Activated naive CD8-positive, alpha-beta T cell treated with anti-CD3 and anti-CD28 coated beads, Interleukin-2, amount 50 U/mL, for 24 hours (primary cell): ENCODE data around the gene CD151.

Experiments used
- ATAC-seq: fragments of 150-1000 bp; cut with Tn5 transposase; one replicate; pipeline ENCODE4 v1.10.0; 2021
- DNase-seq: peaks from one replicate; pipeline ENCODE4 v3.0.0; 2021
- H3K27ac Mint-ChIP-seq: one replicate; pipeline ENCODE4 v1.8.0; 2021; ENCODE audit warnings: mild to moderate bottlenecking, mixed read lengths
- H3K27me3 Mint-ChIP-seq: one replicate; pipeline ENCODE4 v1.8.0; 2021; ENCODE audit warnings: mixed read lengths
- H3K36me3 Mint-ChIP-seq: one replicate; pipeline ENCODE4 v1.8.0; 2021; ENCODE audit warnings: low read depth, mixed read lengths
- H3K4me1 Mint-ChIP-seq: one replicate; pipeline ENCODE4 v1.8.0; 2021; ENCODE audit warnings: mixed read lengths
- H3K4me3 Mint-ChIP-seq: one replicate; pipeline ENCODE4 v1.8.0; 2021; ENCODE audit warnings: mild to moderate bottlenecking, moderate library complexity, mixed read lengths
- H3K9me3 Mint-ChIP-seq: one replicate; pipeline ENCODE4 v1.8.0; 2021; ENCODE audit warnings: mixed read lengths

Gene CD151

DNA sequence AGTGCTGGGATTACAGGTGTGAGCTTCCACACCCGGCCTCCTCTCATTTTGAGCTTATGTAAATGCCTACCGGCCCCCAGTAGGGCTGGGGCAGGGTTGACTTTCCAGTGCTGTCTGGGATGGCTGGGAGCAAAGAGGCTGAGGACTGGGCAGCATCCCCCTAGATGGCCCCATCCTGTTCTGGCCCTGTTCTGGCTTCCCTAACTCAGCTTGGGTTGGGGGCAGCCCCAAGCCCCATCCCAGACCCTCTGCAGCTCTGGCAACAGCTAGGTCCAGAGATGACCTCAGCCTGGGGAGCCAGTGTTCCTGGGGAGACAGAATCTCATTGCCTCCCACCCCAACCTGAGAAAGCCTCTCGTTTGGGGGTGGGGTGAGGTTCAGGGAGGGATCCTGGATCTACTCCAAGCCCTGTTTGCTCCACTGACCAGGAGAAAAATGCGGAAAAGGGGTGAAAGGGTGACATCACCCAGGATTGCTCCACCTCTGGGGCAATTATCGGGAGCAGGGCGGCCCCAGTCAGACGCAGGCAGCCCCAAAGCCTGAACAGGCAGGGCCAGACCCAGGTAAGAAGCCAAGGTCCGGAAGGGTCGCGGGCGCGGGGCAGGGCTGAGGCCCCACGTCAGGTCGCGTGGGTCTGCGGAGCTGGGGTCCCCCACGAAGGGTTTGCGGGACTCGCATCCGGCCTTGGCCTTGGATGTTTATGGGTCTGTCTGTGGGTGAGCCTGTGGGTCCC lies 14.2 kb upstream of the CD151 start, which contains the start of gene PNPLA2:
TSS of gene PNPLA2 (plus strand) at position 519 of the 733 bp plus-strand sequence. CDS start 805 bp downstream, outside the sequence.
- Mint-ChIP-seq H3K4me3 (peak within 1 kb of the TSS; percentile 77), H3K27me3 (no peaks in the 10 kb centered on the region), H3K36me3 (peaks cover 4% of the 10 kb centered on the region), H3K9me3 (no peaks in the 10 kb centered on the region), H3K4me1 (peaks cover 12% of the 10 kb centered on the region), H3K27ac (no peak within 1 kb of the TSS)
- no peak for DNase-seq
- ATAC-seq: no peak

DNA sequence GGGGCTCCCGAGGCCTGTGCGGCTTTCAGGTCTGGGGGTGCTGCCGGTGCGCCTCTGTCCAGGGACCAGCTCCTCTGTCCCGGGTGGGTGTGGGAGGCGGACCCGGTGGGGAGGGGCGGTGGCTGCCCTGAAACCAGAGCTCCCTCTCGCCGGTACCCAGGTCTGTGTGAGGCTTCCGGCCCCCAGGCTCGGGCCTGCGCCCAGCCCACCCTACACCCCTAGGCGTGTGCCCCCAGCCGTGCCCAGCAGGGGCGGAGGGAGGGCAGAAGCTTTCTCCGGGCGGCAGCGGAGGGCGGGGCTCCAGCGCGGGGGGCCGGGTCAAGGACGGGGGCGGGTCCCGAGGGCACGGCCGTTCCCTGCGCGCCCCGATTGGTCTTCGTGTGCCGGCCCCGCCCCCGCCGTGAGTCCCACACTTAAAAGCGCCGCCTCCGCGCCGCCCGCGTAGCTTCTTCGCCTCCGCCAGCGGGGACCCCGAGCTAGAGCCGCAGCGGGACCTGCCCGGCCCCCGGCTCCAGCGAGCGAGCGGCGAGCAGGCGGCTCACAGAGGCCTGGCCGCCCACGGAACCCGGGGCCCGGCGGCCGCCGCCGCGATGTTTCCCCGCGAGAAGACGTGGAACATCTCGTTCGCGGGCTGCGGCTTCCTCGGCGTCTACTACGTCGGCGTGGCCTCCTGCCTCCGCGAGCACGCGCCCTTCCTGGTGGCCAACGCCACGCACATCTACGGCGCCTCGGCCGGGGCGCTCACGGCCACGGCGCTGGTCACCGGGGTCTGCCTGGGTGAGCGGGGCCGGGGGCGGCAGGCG lies 13.4 kb upstream of the CD151 start:
- ATAC-seq (peak; percentile 74), DNase-seq (peak; percentile 93)
- Mint-ChIP-seq H3K4me3 (peak overlapping the region; percentile 77), H3K27ac (no peak overlapping the region), H3K36me3 (no peaks in the 10 kb centered on the region), H3K4me1 (peaks cover 12% of the 10 kb centered on the region), H3K27me3 (no peaks in the 10 kb centered on the region), H3K9me3 (no peaks in the 10 kb centered on the region)

DNA sequence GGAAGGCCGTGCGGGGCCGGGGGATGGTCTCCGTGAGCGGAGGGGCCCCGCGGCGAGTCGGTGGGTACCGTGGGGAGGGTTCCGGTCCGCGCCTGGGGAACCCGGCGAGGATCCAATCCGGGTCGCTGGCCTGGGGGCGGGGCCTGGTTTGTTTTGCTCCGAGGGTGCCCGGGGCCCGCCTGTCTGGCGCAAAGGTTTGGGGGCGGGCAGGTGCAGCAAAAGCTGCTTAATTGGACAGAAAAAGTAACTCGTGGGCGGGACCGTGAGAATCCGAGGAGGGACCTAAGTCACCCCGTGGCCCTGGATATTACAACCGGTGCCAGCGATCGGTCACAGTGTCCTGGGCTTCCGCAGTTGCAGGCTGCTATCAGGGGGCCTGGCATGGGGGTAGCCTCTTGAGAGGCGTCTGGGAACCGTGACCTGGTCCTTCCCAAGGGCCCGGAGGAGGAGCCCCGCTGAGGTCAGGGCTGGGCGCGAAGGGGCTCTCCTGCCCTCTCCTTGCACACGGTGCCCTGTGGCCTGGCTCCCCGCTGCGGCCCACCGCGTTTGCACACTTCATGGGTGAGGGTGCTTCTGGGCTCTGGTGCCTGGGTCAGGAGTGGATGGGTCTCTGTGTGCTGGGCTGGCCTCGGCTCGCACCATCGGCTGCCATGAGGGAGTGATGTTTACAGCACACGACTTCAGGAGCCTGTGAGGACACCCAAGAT lies 12.7 kb upstream of the CD151 start:
- peak; percentile 71 for ATAC-seq
- Mint-ChIP-seq H3K36me3 (no peaks in the 10 kb centered on the region), H3K9me3 (no peaks in the 10 kb centered on the region), H3K4me3 (peak overlapping the region; percentile 77), H3K27me3 (no peaks in the 10 kb centered on the region), H3K4me1 (peaks cover 12% of the 10 kb centered on the region), H3K27ac (no peak overlapping the region)
- peak; percentile 93 for DNase-seq

GRCh38 chr11:820655-821511 lies 11.9 kb upstream of the CD151 start:
- Mint-ChIP-seq H3K36me3 (no peaks in the 10 kb centered on the region), H3K9me3 (no peaks in the 10 kb centered on the region), H3K4me3 (peak overlapping the region; percentile 77), H3K27ac (no peak overlapping the region), H3K27me3 (no peaks in the 10 kb centered on the region), H3K4me1 (peaks cover 12% of the 10 kb centered on the region)
- no peak for ATAC-seq
- no peak for DNase-seq

GRCh38 chr11:821512-822371 lies 11.0 kb upstream of the CD151 start:
- ATAC-seq: no peak
- Mint-ChIP-seq H3K4me1 (peaks cover 17% of the 10 kb centered on the region), H3K27ac (no peak overlapping the region), H3K9me3 (no peaks in the 10 kb centered on the region), H3K36me3 (no peaks in the 10 kb centered on the region), H3K4me3 (no peak overlapping the region), H3K27me3 (peaks cover 3% of the 10 kb centered on the region)
- no peak for DNase-seq

GRCh38 chr11:823441-824291 lies 9.1 kb upstream of the CD151 start:
- peaks cover 17% of the 10 kb centered on the region for H3K27me3 Mint-ChIP-seq
- H3K27ac Mint-ChIP-seq: no peak overlapping the region

GRCh38 chr11:824292-824880 lies 8.4 kb upstream of the CD151 start:
- Mint-ChIP-seq H3K4me1 (peaks cover 26% of the 10 kb centered on the region), H3K27ac (no peak overlapping the region), H3K4me3 (no peak overlapping the region), H3K27me3 (peaks cover 24% of the 10 kb centered on the region), H3K36me3 (no peaks in the 10 kb centered on the region), H3K9me3 (no peaks in the 10 kb centered on the region)
- ATAC-seq (no peak), DNase-seq (no peak)

More at GRCh38 chr11:823441-824291, 9.1 kb upstream of the CD151 start:
- Mint-ChIP-seq H3K9me3 (no peaks in the 10 kb centered on the region), H3K4me1 (peaks cover 22% of the 10 kb centered on the region), H3K4me3 (no peak overlapping the region), H3K36me3 (no peaks in the 10 kb centered on the region)
- no peak for DNase-seq
- no peak for ATAC-seq

DNA sequence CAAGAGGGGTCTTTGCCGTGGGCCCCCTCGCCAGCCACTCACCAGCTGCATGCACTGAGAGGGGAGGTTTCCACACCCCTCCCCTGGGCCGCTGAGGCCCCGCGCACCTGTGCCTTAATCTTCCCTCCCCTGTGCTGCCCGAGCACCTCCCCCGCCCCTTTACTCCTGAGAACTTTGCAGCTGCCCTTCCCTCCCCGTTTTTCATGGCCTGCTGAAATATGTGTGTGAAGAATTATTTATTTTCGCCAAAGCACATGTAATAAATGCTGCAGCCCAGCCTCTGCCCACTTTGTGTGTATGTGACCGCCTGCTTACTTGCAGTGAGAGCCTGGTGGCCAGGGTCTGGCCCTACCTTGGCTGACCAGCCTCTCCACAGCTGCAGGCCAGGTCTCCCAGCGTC lies 7.8 kb upstream of the CD151 start:
- no peaks in the 10 kb centered on the region for H3K9me3 Mint-ChIP-seq
- H3K4me3 Mint-ChIP-seq: no peak overlapping the region
- no peak for DNase-seq
- ATAC-seq: no peak
- peaks cover 29% of the 10 kb centered on the region for H3K27me3 Mint-ChIP-seq
- H3K36me3 Mint-ChIP-seq: no peaks in the 10 kb centered on the region
- H3K27ac Mint-ChIP-seq: no peak overlapping the region
- peaks cover 29% of the 10 kb centered on the region for H3K4me1 Mint-ChIP-seq

DNA sequence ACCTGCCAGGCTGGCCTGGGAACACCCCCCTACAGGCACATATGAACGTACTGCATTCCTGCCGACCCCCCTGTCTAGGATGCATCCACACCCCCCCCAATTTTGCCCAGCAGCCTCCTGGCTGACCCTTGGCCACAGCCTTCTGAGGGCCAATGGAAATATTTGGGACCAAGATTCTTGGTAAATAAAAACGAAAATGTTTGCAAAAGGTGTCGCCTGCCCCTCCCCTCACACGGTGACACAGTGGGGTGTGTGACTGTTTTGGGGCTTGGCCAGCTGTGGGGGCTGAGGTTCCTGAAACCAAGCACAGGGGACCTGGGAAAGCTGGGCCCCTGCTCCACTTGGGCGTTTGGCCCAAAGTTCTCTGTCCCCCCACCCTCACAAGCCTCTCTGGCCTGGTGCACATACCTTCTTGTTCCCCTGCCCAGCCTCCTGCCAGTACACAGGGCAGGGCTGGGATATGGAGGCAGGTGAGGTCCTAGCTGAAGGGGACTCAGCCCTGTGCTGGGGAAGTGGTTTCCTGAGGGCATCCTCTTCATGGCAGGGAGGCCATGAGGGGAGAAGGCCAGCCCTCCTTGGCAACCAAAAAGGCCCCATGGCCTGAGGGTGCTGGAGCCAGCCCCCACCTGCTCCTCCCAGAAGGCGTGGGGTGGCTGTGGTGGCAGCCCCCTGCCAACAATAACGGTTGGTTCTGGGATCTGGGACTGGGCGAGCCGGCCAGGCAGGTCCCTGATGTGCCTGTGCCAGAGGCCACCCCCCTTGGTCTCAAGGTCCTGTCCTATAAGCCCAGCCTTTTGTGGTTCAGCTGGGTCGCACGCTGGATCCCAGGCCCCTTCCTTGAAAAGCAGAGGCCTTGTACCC lies 7.2 kb upstream of the CD151 start:
- peaks cover 29% of the 10 kb centered on the region for H3K27me3 Mint-ChIP-seq
- DNase-seq: no peak
- no peaks in the 10 kb centered on the region for H3K36me3 Mint-ChIP-seq
- H3K4me3 Mint-ChIP-seq: no peak overlapping the region
- no peak overlapping the region for H3K27ac Mint-ChIP-seq
- H3K4me1 Mint-ChIP-seq: peaks cover 29% of the 10 kb centered on the region
- no peak for ATAC-seq
- H3K9me3 Mint-ChIP-seq: no peaks in the 10 kb centered on the region

- DNase-seq: no peak
- Mint-ChIP-seq H3K27ac (no peak overlapping the region), H3K9me3 (no peaks in the 10 kb centered on the region)
These were observed 6.5 kb upstream of the CD151 start for GRCh38 chr11:826227-826621.

DNA sequence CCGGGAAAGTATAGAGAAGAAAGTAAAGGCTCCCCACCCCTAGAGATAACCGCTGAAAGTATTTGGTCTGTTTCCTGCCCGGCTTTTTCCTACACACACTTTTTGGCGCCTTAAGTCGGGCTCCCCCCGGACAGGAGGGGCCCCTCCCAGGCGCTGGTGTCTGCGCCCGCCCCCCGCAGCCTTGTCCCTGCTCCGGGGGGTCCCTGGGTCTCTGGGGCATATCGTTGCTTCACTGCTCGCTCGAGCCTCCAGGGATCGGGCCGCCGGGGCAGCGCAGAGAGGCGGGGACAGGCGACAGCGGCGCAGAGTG lies 6.0 kb upstream of the CD151 start:
- Mint-ChIP-seq H3K27ac (no peak overlapping the region), H3K4me3 (peak overlapping the region; percentile 64), H3K4me1 (peaks cover 23% of the 10 kb centered on the region), H3K9me3 (no peaks in the 10 kb centered on the region), H3K36me3 (no peaks in the 10 kb centered on the region), H3K27me3 (peaks cover 37% of the 10 kb centered on the region)
- no peak for DNase-seq
- peak; percentile 2 for ATAC-seq

More at GRCh38 chr11:826227-826621, 6.5 kb upstream of the CD151 start:
- no peaks in the 10 kb centered on the region for H3K36me3 Mint-ChIP-seq
- peaks cover 34% of the 10 kb centered on the region for H3K27me3 Mint-ChIP-seq
- peak overlapping the region; percentile 64 for H3K4me3 Mint-ChIP-seq
- ATAC-seq: no peak
- H3K4me1 Mint-ChIP-seq: peaks cover 23% of the 10 kb centered on the region
